ENCODE data around the gene SUMO4.

- no peak for TF ChIP-seq RARB (CRISPR knock-in tag; IDR thresholded peaks at IDR 0.05)
- TF ChIP-seq CREB5 (CRISPR knock-in tag; IDR thresholded peaks at IDR 0.05; ENCODE audit: low read depth) = no peak
- TF ChIP-seq ZFP3 (CRISPR knock-in tag; IDR thresholded peaks at IDR 0.05) = no peak
Measured at GRCh38 chr6:149435919-149436586, 36.0 kb downstream of the SUMO4 start.

All from SK-N-SH treated with all-trans-retinoic acid at 6 μM for 48 hours (cell line).